CD8-positive, alpha-beta memory T cell (primary cell): ENCODE measurements around the gene TMEM135. TPM values are rescaled to one million over a fixed set of nuclear protein-coding genes. Genes with fewer than 3 reads are reported as not detected.

Source experiments
- CTCF ChIA-PET: fragments of 350-600 bp; sonication (Branson Sonifier 250); formaldehyde crosslinking; loops from one replicate; lab custom pipeline; 2021; ENCODE audit warnings: antibody characterized with exemption; lab: Charles Lee
- POLR2A ChIA-PET: fragments of 350-600 bp; sonication (Branson Sonifier 250); formaldehyde crosslinking; loops from one replicate; lab custom pipeline; 2021; ENCODE audit warnings: antibody characterized with exemption; lab: Charles Lee
- DNase-seq, 5 donors: peaks; one replicate each; pipeline versions ENCODE4 v3.0.0 to v3.0.0-alpha.2; 2020 to 2022; ENCODE audit warnings: mixed read lengths in 1 of 5
- H3K27ac ChIP-seq: one replicate; pipeline ENCODE4 v1.7.0; 2013; ENCODE audit warnings: low read depth, mild to moderate bottlenecking, low read length, moderate library complexity
- H3K27me3 ChIP-seq: 2 replicates; pipeline ENCODE4 v1.7.0; 2013; ENCODE audit warnings: low read length, mild to moderate bottlenecking; ENCODE audit not compliant: insufficient read depth, poor library complexity, severe bottlenecking
- H3K36me3 ChIP-seq: 2 replicates; pipeline ENCODE4 v1.7.0; 2013; ENCODE audit warnings: mild to moderate bottlenecking, low read length, moderate library complexity; ENCODE audit not compliant: insufficient read depth
- H3K4me1 ChIP-seq: 2 replicates; pipeline ENCODE4 v1.7.0; 2013; ENCODE audit warnings: mild to moderate bottlenecking, low read length, moderate library complexity; ENCODE audit not compliant: insufficient read depth
- H3K4me3 ChIP-seq: 2 replicates; pipeline ENCODE4 v1.7.0; 2013; ENCODE audit warnings: mild to moderate bottlenecking, low read length
- H3K9me3 ChIP-seq: 2 replicates; pipeline ENCODE4 v1.7.0; 2013; ENCODE audit warnings: mild to moderate bottlenecking, low read length
- H3K27ac Mint-ChIP-seq, 8 donors: one replicate each; pipeline ENCODE4 v1.8.0; 2020 to 2021; ENCODE audit warnings: mixed read lengths in 8 of 8, mild to moderate bottlenecking in 6 of 8, inconsistent platforms in 3 of 8, moderate library complexity in 3 of 8
- H3K27me3 Mint-ChIP-seq, 2 donors: one replicate each; pipeline ENCODE4 v1.8.0; 2020 to 2021; ENCODE audit warnings: mixed read lengths in 2 of 2, mild to moderate bottlenecking in 1 of 2, moderate library complexity in 1 of 2
- H3K36me3 Mint-ChIP-seq, 3 donors: one replicate each; pipeline ENCODE4 v1.8.0; 2020 to 2021; ENCODE audit warnings: mixed read lengths in 3 of 3, inconsistent platforms in 1 of 3, mild to moderate bottlenecking in 1 of 3
- H3K4me1 Mint-ChIP-seq, 3 donors: one replicate each; pipeline ENCODE4 v1.8.0; 2020 to 2021; ENCODE audit warnings: mixed read lengths in 3 of 3, inconsistent platforms in 1 of 3, mild to moderate bottlenecking in 1 of 3
- H3K4me3 Mint-ChIP-seq, 7 donors: one replicate each; pipeline ENCODE4 v1.8.0; 2020 to 2021; ENCODE audit warnings: mixed read lengths in 7 of 7, mild to moderate bottlenecking in 6 of 7, moderate library complexity in 4 of 7, inconsistent platforms in 2 of 7
- H3K9me3 Mint-ChIP-seq, 5 donors: one replicate each; pipeline ENCODE4 v1.8.0; 2020 to 2022; ENCODE audit warnings: mixed read lengths in 5 of 5, mild to moderate bottlenecking in 3 of 5, moderate library complexity in 2 of 5, inconsistent platforms in 1 of 5
- polyA plus RNA-seq: library from polyadenylated mRNA; unstranded; fragments of 300-500 nt; fragmentation: Illumina TruSeq; gene quantifications from one replicate; pipeline ENCODE4 v1.2.3, GENCODE V29; 2021
- total RNA-seq, 2 experiments: library from RNA; stranded (reverse); gene quantifications; one replicate each; pipeline ENCODE4 v1.2.3, GENCODE V29; 2021

TMEM135 gene
- total and polyA plus RNA-seq, 3 experiments from 2014 or later: 5.9 to 18.8 (median 12.9) TPM

DNA sequence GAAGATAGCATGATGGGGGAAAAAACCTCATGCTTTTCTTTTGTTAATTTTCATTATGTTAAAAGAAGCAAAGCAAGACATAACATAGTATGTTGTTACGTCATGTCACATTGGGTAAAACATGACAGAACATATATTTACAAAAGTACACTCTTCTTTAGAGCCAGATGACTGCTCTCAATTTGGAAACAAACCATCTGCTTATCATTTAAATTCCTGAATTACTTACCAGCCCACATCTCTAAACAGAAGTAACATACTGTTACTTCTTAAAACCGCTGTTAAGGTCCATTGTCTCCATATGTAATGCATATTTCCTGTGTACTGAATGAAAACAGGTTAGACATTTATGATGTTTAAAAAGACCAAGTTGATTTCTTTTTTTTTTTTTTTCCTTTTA, 100.0 kb downstream of the TMEM135 start:
- H3K4me1 ChIP-seq: no peaks in the 10 kb centered on the region
- H3K27me3 Mint-ChIP-seq: no peaks in the 10 kb centered on the region
- CTCF ChIA-PET: no interaction called here
- POLR2A ChIA-PET: no interaction called here
- H3K36me3 Mint-ChIP-seq: peaks cover 8 to 25% (median 16%) of the 10 kb centered on the region in 3 donors
- no peak overlapping the region for H3K27ac Mint-ChIP-seq
- no peaks in the 10 kb centered on the region for H3K9me3 ChIP-seq
- H3K36me3 ChIP-seq: no peaks in the 10 kb centered on the region
- H3K4me1 Mint-ChIP-seq: peaks cover 7 to 24% (median 8%) of the 10 kb centered on the region in 3 donors
- peaks cover 0 to 19% (median 11%) of the 10 kb centered on the region in 5 donors for H3K9me3 Mint-ChIP-seq
- no peak overlapping the region for H3K4me3 Mint-ChIP-seq
- H3K27me3 ChIP-seq: no peaks in the 10 kb centered on the region
- H3K4me3 ChIP-seq: no peak overlapping the region
- H3K27ac ChIP-seq: no peak overlapping the region
- no peak for DNase-seq

GRCh38 chr11:87139475-87139874, 101.7 kb downstream of the TMEM135 start:
- no peak overlapping the region for H3K4me3 ChIP-seq
- Mint-ChIP-seq H3K4me3 (no peak overlapping the region), H3K36me3 (peaks cover 11 to 25% (median 16%) of the 10 kb centered on the region in 3 donors), H3K9me3 (peaks cover 0 to 19% (median 11%) of the 10 kb centered on the region in 5 donors), H3K27me3 (no peaks in the 10 kb centered on the region), H3K27ac (no peak overlapping the region), H3K4me1 (peaks cover 15 to 36% (median 18%) of the 10 kb centered on the region in 3 donors)
- no peak for DNase-seq
- no peaks in the 10 kb centered on the region for H3K36me3 ChIP-seq
- H3K4me1 ChIP-seq: peaks cover 5% of the 10 kb centered on the region
- H3K9me3 ChIP-seq: no peaks in the 10 kb centered on the region
- H3K27me3 ChIP-seq: no peaks in the 10 kb centered on the region
- no peak overlapping the region for H3K27ac ChIP-seq
- POLR2A ChIA-PET: no interaction called here
- CTCF ChIA-PET: no interaction called here

- H3K9me3 Mint-ChIP-seq: peaks cover 0 to 19% (median 11%) of the 10 kb centered on the region in 5 donors
- H3K4me1 Mint-ChIP-seq: peaks cover 24 to 43% (median 32%) of the 10 kb centered on the region in 3 donors
- H3K36me3 ChIP-seq: no peaks in the 10 kb centered on the region
- H3K4me3 Mint-ChIP-seq: no peak overlapping the region
- H3K27me3 Mint-ChIP-seq: no peaks in the 10 kb centered on the region
- H3K27ac Mint-ChIP-seq: no peak overlapping the region
- no peak for DNase-seq
- H3K27me3 ChIP-seq: no peaks in the 10 kb centered on the region
- peaks cover 13 to 25% (median 16%) of the 10 kb centered on the region in 3 donors for H3K36me3 Mint-ChIP-seq
- ChIA-PET CTCF (no interaction called here), POLR2A (no interaction called here)
- no peaks in the 10 kb centered on the region for H3K9me3 ChIP-seq
- no peak overlapping the region for H3K4me3 ChIP-seq
- H3K27ac ChIP-seq: no peak overlapping the region
- peaks cover 5% of the 10 kb centered on the region for H3K4me1 ChIP-seq
Observed at GRCh38 chr11:87141322-87141721, 103.6 kb downstream of the TMEM135 start.

- no peak overlapping the region for H3K4me3 ChIP-seq
- POLR2A ChIA-PET: no interaction called here
- Mint-ChIP-seq H3K4me3 (peak overlapping the region in 1 of 7 donors; percentile 60), H3K27ac (no peak overlapping the region), H3K4me1 (peaks cover 24 to 42% (median 30%) of the 10 kb centered on the region in 3 donors), H3K9me3 (peaks cover 0 to 19% (median 11%) of the 10 kb centered on the region in 5 donors), H3K27me3 (no peaks in the 10 kb centered on the region), H3K36me3 (peaks cover 13 to 24% (median 16%) of the 10 kb centered on the region in 3 donors)
- no peaks in the 10 kb centered on the region for H3K36me3 ChIP-seq
- no peak for DNase-seq
- no peaks in the 10 kb centered on the region for H3K27me3 ChIP-seq
- H3K9me3 ChIP-seq: no peaks in the 10 kb centered on the region
- CTCF ChIA-PET: no interaction called here
- peaks cover 5% of the 10 kb centered on the region for H3K4me1 ChIP-seq
- no peak overlapping the region for H3K27ac ChIP-seq
Observed at GRCh38 chr11:87141980-87142514, 104.3 kb downstream of the TMEM135 start.

DNA sequence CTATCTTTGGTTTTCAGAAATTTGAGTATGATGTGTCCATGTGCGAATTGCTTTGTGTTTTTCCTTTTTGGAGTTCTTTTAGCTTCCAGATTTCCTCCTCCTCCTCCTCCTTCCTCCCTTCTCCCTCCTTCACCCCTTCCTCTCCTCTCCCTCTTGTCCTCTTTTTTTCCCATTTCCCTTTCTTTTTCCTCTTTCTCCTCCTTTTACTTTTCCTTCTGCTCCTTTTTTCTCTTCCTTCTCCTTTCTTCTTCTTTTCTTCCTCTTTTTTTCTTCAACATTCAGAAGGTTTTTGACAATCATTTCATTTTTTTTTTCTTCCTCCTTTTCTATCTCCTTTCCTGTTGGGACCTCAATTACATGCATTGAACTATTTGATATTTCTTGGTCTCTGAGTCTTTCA, 104.9 kb downstream of the TMEM135 start:
- peaks cover 0 to 19% (median 11%) of the 10 kb centered on the region in 5 donors for H3K9me3 Mint-ChIP-seq
- Histone ChIP-seq H3K4me1 (peaks cover 5% of the 10 kb centered on the region), H3K27ac (no peak overlapping the region), H3K27me3 (no peaks in the 10 kb centered on the region), H3K36me3 (no peaks in the 10 kb centered on the region), H3K4me3 (no peak overlapping the region), H3K9me3 (no peaks in the 10 kb centered on the region)
- peaks cover 13 to 23% (median 16%) of the 10 kb centered on the region in 3 donors for H3K36me3 Mint-ChIP-seq
- POLR2A ChIA-PET: no interaction called here
- H3K4me3 Mint-ChIP-seq: no peak overlapping the region
- DNase-seq: no peak
- CTCF ChIA-PET: no interaction called here
- H3K4me1 Mint-ChIP-seq: peaks cover 24 to 42% (median 27%) of the 10 kb centered on the region in 3 donors
- no peaks in the 10 kb centered on the region for H3K27me3 Mint-ChIP-seq
- H3K27ac Mint-ChIP-seq: no peak overlapping the region

- H3K4me3 ChIP-seq: no peak overlapping the region
- ChIA-PET CTCF (no interaction called here), POLR2A (no interaction called here)
- no peak overlapping the region for H3K27ac ChIP-seq
- Mint-ChIP-seq H3K9me3 (peaks cover 0 to 16% (median 11%) of the 10 kb centered on the region in 5 donors), H3K4me3 (no peak overlapping the region), H3K27me3 (no peaks in the 10 kb centered on the region), H3K4me1 (peaks cover 24 to 42% (median 27%) of the 10 kb centered on the region in 3 donors), H3K36me3 (peaks cover 10 to 17% (median 12%) of the 10 kb centered on the region in 3 donors), H3K27ac (no peak overlapping the region)
- H3K36me3 ChIP-seq: no peaks in the 10 kb centered on the region
- H3K4me1 ChIP-seq: peaks cover 5% of the 10 kb centered on the region
- H3K9me3 ChIP-seq: no peaks in the 10 kb centered on the region
- H3K27me3 ChIP-seq: no peaks in the 10 kb centered on the region
- DNase-seq: no peak
Observed at GRCh38 chr11:87143641-87144040, 105.9 kb downstream of the TMEM135 start.

DNA sequence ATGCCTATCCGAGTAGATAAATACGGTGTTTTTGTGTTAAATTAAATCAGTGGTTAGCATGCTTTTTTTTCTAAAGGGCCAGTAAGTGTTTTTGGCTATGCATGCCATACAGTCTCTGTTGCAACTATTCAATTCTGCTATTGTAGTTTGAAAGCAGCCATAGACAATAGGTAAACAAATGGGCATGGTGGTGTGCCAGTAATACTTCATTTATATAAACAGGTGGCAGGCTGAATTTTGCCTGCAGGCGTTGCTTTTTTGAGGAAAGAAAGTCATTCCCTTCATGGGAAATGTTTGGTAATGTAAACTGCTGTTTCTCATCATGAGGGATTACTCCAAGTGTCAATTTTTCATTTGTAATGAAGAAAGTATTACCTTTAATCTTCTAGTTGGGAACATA, 106.5 kb downstream of the TMEM135 start:
- CTCF ChIA-PET: no interaction called here
- Histone ChIP-seq H3K9me3 (no peaks in the 10 kb centered on the region), H3K4me3 (no peak overlapping the region), H3K27me3 (no peaks in the 10 kb centered on the region), H3K4me1 (peaks cover 5% of the 10 kb centered on the region), H3K36me3 (no peaks in the 10 kb centered on the region), H3K27ac (no peak overlapping the region)
- Mint-ChIP-seq H3K27me3 (no peaks in the 10 kb centered on the region), H3K27ac (no peak overlapping the region), H3K9me3 (peaks cover 0 to 9% (median 6%) of the 10 kb centered on the region in 5 donors), H3K36me3 (peaks cover 10 to 14% (median 10%) of the 10 kb centered on the region in 3 donors), H3K4me1 (peaks cover 25 to 44% (median 31%) of the 10 kb centered on the region in 3 donors), H3K4me3 (no peak overlapping the region)
- POLR2A ChIA-PET: no interaction called here
- DNase-seq: no peak

- ChIA-PET CTCF (no interaction called here), POLR2A (no interaction called here)
- no peaks in the 10 kb centered on the region for H3K27me3 ChIP-seq
- no peak overlapping the region for H3K27ac Mint-ChIP-seq
- no peak overlapping the region for H3K27ac ChIP-seq
- H3K27me3 Mint-ChIP-seq: no peaks in the 10 kb centered on the region
- H3K9me3 ChIP-seq: no peaks in the 10 kb centered on the region
- no peak overlapping the region for H3K4me3 ChIP-seq
- no peak overlapping the region for H3K4me3 Mint-ChIP-seq
- no peaks in the 10 kb centered on the region for H3K36me3 ChIP-seq
- peaks cover 3 to 11% (median 6%) of the 10 kb centered on the region in 3 donors for H3K36me3 Mint-ChIP-seq
- H3K4me1 Mint-ChIP-seq: peaks cover 21 to 47% (median 45%) of the 10 kb centered on the region in 3 donors
- DNase-seq: no peak
- no peaks in the 10 kb centered on the region for H3K4me1 ChIP-seq
- H3K9me3 Mint-ChIP-seq: peaks cover 0 to 2% (median 0%) of the 10 kb centered on the region in 5 donors
Observed at GRCh38 chr11:87148749-87149148, 111.0 kb downstream of the TMEM135 start.
